Panc1 (cell line): ENCODE data around the gene FGFRL1.

Source experiments
- CTCF ChIP-seq: fragments of 450-650 bp; IDR thresholded peaks from 2 replicates; pipeline ENCODE4 v1.5.1; 2017; ENCODE audit warnings: mild to moderate bottlenecking
- POLR2AphosphoS5 ChIP-seq: IDR thresholded peaks from 2 replicates; pipeline ENCODE4 v1.6.1; 2012; ENCODE audit warnings: mild to moderate bottlenecking, low read depth, low read length, moderate library complexity
- SIN3A ChIP-seq: IDR thresholded peaks from 2 replicates; pipeline ENCODE4 v1.6.1; 2012; ENCODE audit warnings: low read depth, mild to moderate bottlenecking, low read length, moderate library complexity, borderline replicate concordance; ENCODE audit not compliant: insufficient read depth

GRCh38 chr4:1044469-1045192, 33.2 kb downstream of the FGFRL1 start:
- TF ChIP-seq CTCF = no peak
- no peak for TF ChIP-seq POLR2AphosphoS5
- no peak for TF ChIP-seq SIN3A
